Esophagus muscularis mucosa (tissue), 4 donors: Measurements from ENCODE around the gene ZNF516. TPM values are rescaled to one million over a fixed set of nuclear protein-coding genes. Genes with fewer than 3 reads are reported as not detected.

Experiments used
- DNase-seq: peaks from one replicate; pipeline ENCODE4 v3.0.0-alpha.2; 2017; ENCODE audit errors: extremely low spot score
- H3K27ac ChIP-seq, 4 donors: fragments of 200-600 bp; sonication (generic); replicated peaks in 1 of 4; 1 replicate in 3 of 4; 2 replicates in 1 of 4; pipeline ENCODE4 v1.5.1; 2016 to 2019; ENCODE audit warnings: mild to moderate bottlenecking in 1 of 4
- H3K27me3 ChIP-seq, 4 donors: fragments of 200-600 bp; sonication (generic); one replicate each; pipeline versions ENCODE4 v1.5.1 to v1.6.0; 2016 to 2019
- H3K36me3 ChIP-seq, 4 donors: fragments of 200-600 bp; sonication (generic); one replicate each; pipeline ENCODE4 v1.5.1; 2016 to 2019
- H3K4me1 ChIP-seq, 4 donors: fragments of 200-600 bp; sonication (generic); one replicate each; pipeline ENCODE4 v1.5.1; 2016 to 2019
- H3K4me3 ChIP-seq, 4 donors: fragments of 200-600 bp; sonication (generic); 1 replicate in 2 of 4; 2 replicates in 2 of 4; pipeline ENCODE4 v1.5.1; 2016 to 2019; ENCODE audit warnings: mild to moderate bottlenecking in 4 of 4, moderate library complexity in 1 of 4
- H3K9me3 ChIP-seq, 4 donors: fragments of 200-600 bp; sonication (generic); 1 replicate in 3 of 4; 2 replicates in 1 of 4; pipeline ENCODE4 v1.5.1; 2016 to 2019
- EP300 ChIP-seq: sonication (generic); formaldehyde crosslinking; IDR thresholded peaks from one replicate; pipeline ENCODE4 v1.6.1; 2017; ENCODE audit warnings: antibody characterized with exemption
- POLR2A ChIP-seq: fragments of 450-650 bp; IDR thresholded peaks from one replicate; pipeline ENCODE4 v1.6.1; 2017; ENCODE audit warnings: antibody characterized with exemption, moderate library complexity, mild to moderate bottlenecking, low read depth
- POLR2AphosphoS5 ChIP-seq, 2 donors: sonication (generic); formaldehyde crosslinking; IDR thresholded peaks; one replicate each; pipeline ENCODE4 v1.6.1; 2017; ENCODE audit warnings: antibody characterized with exemption in 2 of 2
- WGBS: methylation state at CpG from one replicate; pipeline ENCODE4 v1.1.5; 2018; 5-methylcytosine and 5-hydroxymethylcytosine counted together
- intact Hi-C: fragments of 100-400 bp; cut with DNase I; formaldehyde crosslinking; loops from one replicate; pipeline ENCODE4 v1.15.1; 2023
- total RNA-seq, 4 donors: library from RNA; depleted of rRNA; stranded (reverse); fragments of >200 nt; gene quantifications; one replicate each; pipeline versions ENCODE4 v1.1.0 to v1.2.1, GENCODE V29; 2016
- TF ChIP-seq, protein P1 (sequence below), 3 experiments: fragments of 200-600 bp in 2 of 3; fragments of 450-650 bp in 1 of 3; sonication (generic) in 2 of 3; IDR thresholded peaks; one replicate each; pipeline ENCODE4 v1.5.1; 2017 to 2019; ENCODE audit warnings: antibody characterized with exemption in 3 of 3, mild to moderate bottlenecking in 2 of 3, moderate library complexity in 1 of 3

The ZNF516 gene
- total RNA-seq, 4 donors from 2014 or later: 28.5 to 44.9 (median 35.8) TPM

DNA sequence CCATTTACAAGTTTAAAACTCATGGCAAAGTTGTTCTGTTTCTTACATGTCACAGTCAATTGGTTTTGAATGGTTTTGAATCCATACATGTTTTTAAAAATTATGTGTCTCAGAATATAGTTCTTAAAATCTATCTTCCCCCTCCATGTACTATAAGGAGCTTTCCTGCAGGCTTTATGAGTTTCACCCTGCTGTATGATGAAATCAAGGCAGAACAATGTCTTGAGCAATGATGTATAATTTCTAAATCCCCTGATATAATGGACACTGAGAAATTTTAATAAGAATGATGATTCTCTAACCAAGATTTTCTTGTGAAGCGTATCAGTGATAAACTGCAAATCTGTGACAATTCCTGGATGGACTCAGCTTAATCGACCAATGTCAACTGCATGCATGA is 10.6 kb upstream of the ZNF516 start:
- WGBS: 90% methylated on average over 2 of the region's 2 CpGs
- Histone ChIP-seq H3K4me1 (no peaks in the 10 kb centered on the region), H3K27ac (no peak overlapping the region), H3K27me3 (no peaks in the 10 kb centered on the region), H3K9me3 (no peaks in the 10 kb centered on the region), H3K36me3 (no peaks in the 10 kb centered on the region), H3K4me3 (no peak overlapping the region)
- TF ChIP-seq POLR2AphosphoS5 (IDR thresholded peaks at IDR 0.05) (no peak), EP300 (no peak), POLR2A (no peak)
- TF ChIP-seq, protein P1, sequence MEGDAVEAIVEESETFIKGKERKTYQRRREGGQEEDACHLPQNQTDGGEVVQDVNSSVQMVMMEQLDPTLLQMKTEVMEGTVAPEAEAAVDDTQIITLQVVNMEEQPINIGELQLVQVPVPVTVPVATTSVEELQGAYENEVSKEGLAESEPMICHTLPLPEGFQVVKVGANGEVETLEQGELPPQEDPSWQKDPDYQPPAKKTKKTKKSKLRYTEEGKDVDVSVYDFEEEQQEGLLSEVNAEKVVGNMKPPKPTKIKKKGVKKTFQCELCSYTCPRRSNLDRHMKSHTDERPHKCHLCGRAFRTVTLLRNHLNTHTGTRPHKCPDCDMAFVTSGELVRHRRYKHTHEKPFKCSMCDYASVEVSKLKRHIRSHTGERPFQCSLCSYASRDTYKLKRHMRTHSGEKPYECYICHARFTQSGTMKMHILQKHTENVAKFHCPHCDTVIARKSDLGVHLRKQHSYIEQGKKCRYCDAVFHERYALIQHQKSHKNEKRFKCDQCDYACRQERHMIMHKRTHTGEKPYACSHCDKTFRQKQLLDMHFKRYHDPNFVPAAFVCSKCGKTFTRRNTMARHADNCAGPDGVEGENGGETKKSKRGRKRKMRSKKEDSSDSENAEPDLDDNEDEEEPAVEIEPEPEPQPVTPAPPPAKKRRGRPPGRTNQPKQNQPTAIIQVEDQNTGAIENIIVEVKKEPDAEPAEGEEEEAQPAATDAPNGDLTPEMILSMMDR (IDR thresholded peaks at IDR 0.05): no peak
- intact Hi-C loops: loop anchor here (10.0 kb wide), 1 partner anchor 189 kb away; no protein-coding TSS in a partner anchor
- DNase-seq: no peak

DNA sequence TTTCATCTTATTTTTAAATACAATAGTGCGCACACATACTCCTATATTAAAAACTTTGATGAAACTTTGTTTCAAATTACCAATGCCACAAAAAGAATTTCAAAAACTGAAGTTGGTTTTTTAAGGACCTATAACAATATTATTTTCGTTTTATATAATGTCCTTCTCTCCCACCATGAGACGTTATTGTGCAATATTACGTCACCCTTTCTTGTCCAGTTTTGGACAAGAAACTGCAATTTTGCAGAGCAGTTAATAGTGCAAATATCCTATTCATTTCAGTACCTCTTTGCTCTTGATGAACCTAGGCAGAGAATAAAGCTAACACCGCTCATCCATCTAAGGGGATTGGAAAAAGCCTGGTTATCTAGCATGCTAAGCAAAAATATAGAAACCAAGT is 9.7 kb upstream of the ZNF516 start:
- intact Hi-C loops: loop anchor here (10.0 kb wide), 1 partner anchor 190 kb away; no protein-coding TSS in a partner anchor
- no peaks in the 10 kb centered on the region for H3K27me3 ChIP-seq
- no peak for TF ChIP-seq POLR2A
- no peak for TF ChIP-seq EP300
- TF ChIP-seq, protein P1 (IDR thresholded peaks at IDR 0.05): no peak
- no peak for TF ChIP-seq POLR2AphosphoS5 (IDR thresholded peaks at IDR 0.05)

DNA sequence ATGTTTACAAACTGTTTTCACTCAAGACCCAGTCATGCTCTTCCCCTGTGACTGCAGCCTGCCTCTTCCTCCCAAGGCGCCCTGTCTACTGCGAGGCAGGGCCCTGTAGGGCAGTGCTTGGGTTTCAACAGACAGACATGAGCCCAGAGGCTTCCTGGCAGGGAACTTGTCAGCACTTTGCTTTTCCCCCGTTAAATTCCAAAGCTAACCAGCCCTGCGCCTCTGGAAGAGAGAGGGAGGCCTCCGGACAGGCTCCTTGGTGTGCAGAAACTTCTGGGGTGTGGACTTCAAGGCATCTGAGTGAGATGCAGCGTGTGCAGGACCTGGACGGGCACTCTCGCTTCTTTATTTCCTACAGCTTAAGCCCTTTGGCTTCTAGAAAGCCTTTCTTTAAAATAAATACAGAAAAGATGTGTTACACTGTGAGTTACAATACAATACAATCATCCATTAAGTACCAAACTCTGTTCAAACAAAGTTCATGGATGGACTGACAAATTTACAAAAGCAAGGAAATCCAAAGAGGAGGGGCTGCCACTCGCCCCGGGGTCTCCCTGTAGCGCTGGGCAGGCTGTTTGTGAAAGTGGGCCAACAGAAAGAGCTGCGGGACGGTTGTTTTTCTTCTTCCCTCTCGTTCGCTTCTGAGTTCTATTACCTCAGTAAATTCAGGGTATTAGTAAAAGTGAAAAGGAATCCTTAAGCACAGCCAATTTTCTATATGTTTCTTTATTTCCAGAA is 8.8 kb upstream of the ZNF516 start:
- Histone ChIP-seq H3K9me3 (no peaks in the 10 kb centered on the region), H3K4me1 (no peaks in the 10 kb centered on the region), H3K27me3 (no peaks in the 10 kb centered on the region), H3K4me3 (no peak overlapping the region), H3K27ac (no peak overlapping the region), H3K36me3 (no peaks in the 10 kb centered on the region)
- TF ChIP-seq POLR2AphosphoS5 (IDR thresholded peaks at IDR 0.05): no peak
- no peak for TF ChIP-seq EP300
- TF ChIP-seq, protein P1 (IDR thresholded peaks at IDR 0.05): no peak
- TF ChIP-seq POLR2A: no peak
- 79% methylated on average over 15 of the region's 15 CpGs for WGBS
- intact Hi-C loops: loop anchor here (10.0 kb wide), 1 partner anchor 191 kb away; no protein-coding TSS in a partner anchor
- no peak for DNase-seq

More for the DNA sequence above, 9.7 kb upstream of the ZNF516 start:
- H3K4me1 ChIP-seq: no peaks in the 10 kb centered on the region
- WGBS: 84% methylated on average over 5 of the region's 5 CpGs
- no peak overlapping the region for H3K27ac ChIP-seq
- no peak for DNase-seq
- H3K4me3 ChIP-seq: no peak overlapping the region
- no peaks in the 10 kb centered on the region for H3K36me3 ChIP-seq
- no peaks in the 10 kb centered on the region for H3K9me3 ChIP-seq

DNA sequence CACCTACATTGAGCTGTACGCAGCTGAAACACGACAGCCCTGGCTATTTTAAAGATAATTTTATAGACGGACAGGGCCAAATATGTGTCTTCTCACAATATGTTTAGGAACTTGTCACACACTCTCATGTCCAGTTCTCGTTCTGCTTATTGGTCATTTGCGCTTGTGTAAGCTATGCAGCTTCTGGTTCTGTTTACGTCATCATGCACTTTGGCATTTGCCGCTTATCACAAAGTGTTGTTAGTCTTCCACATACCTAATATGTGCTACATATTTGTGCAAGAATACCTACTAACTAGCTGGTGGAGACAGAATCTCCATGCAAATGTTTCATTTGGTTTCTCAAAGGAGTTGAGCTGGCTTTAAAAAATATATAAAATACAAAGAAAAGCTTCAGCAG is 7.5 kb upstream of the ZNF516 start:
- no peaks in the 10 kb centered on the region for H3K4me1 ChIP-seq
- 82% methylated on average over 7 of the region's 7 CpGs for WGBS
- no peak overlapping the region for H3K4me3 ChIP-seq
- H3K9me3 ChIP-seq: no peaks in the 10 kb centered on the region
- no peak overlapping the region for H3K27ac ChIP-seq
- H3K36me3 ChIP-seq: no peaks in the 10 kb centered on the region
- intact Hi-C loops: loop anchor here (10.0 kb wide), 1 partner anchor 192 kb away; no protein-coding TSS in a partner anchor
- TF ChIP-seq, protein P1 (IDR thresholded peaks at IDR 0.05): no peak
- TF ChIP-seq EP300 (no peak), POLR2A (no peak), POLR2AphosphoS5 (IDR thresholded peaks at IDR 0.05) (no peak)
- DNase-seq: no peak
- H3K27me3 ChIP-seq: no peaks in the 10 kb centered on the region
